ENCODE measurements around the gene NFIA. TPM values are rescaled to one million over a fixed set of nuclear protein-coding genes. Genes with fewer than 3 reads are reported as not detected.

The NFIA gene
- total RNA-seq, 1 experiment from 2014 or later, result 0.35 TPM

GRCh38 chr1:61460191-61460590 is 377.8 kb downstream of the NFIA start:
- Histone ChIP-seq H2BK5ac (ENCODE audit: insufficient read length, low read length) (no peak overlapping the region), H4K8ac (replicated peaks; ENCODE audit: insufficient read length, low read depth, low read length) (no peak overlapping the region), H3K18ac (ENCODE audit: insufficient read length, low read depth, low read length) (no peak overlapping the region), H2BK20ac (ENCODE audit: low read depth, low read length, poor library complexity, severe bottlenecking) (no peak overlapping the region), H3K4ac (ENCODE audit: low read depth, low read length) (no peak overlapping the region), H3K27ac (ENCODE audit: insufficient read length, low read depth, low read length) (no peak overlapping the region), H3K27me3 (ENCODE audit: insufficient read depth, low read length) (no peaks in the 10 kb centered on the region; the same call in 1 of the 2 replicates), H2BK12ac (ENCODE audit: insufficient read length, low read depth, low read length) (no peak overlapping the region), H2BK15ac (ENCODE audit: low read depth, low read length) (no peak overlapping the region), H3K9ac (ENCODE audit: extremely low read depth, insufficient read length, low read length) (no peak overlapping the region), H3K23me2 (ENCODE audit: insufficient read length, low read depth, low read length, poor library complexity, severe bottlenecking) (no peaks in the 10 kb centered on the region), H4K91ac (ENCODE audit: insufficient read length, low read depth, low read length) (no peak overlapping the region), H3K23ac (ENCODE audit: insufficient read length, low read depth, low read length) (no peak overlapping the region), H3K79me1 (ENCODE audit: insufficient read depth, low read depth, low read length, poor library complexity, severe bottlenecking) (no peaks in the 10 kb centered on the region), H3T11ph (ENCODE audit: low read length) (no peak overlapping the region), H4K20me1 (ENCODE audit: control insufficient read depth, insufficient read depth, insufficient read length) (no peaks in the 10 kb centered on the region), H3K56ac (ENCODE audit: insufficient read length, low read depth, low read length) (no peak overlapping the region), H2AK5ac (ENCODE audit: insufficient read length, low read length) (no peak overlapping the region), H2BK120ac (ENCODE audit: low read depth, low read length, poor library complexity, severe bottlenecking) (no peak overlapping the region), H3K4me1 (ENCODE audit: insufficient read depth, low read length) (no peaks in the 10 kb centered on the region; the same call in 1 of the 2 replicates), H3K79me2 (ENCODE audit: insufficient read depth, low read length) (no peaks in the 10 kb centered on the region), H3K4me2 (ENCODE audit: insufficient read depth, insufficient read length, low read length) (no peak overlapping the region), H2AFZ (ENCODE audit: low read length) (no peak overlapping the region), H4K5ac (ENCODE audit: insufficient read length, low read depth, low read length) (no peak overlapping the region), H3K9me3 (ENCODE audit: control insufficient read depth, low read depth, low read length) (no peaks in the 10 kb centered on the region), H3K14ac (ENCODE audit: insufficient read depth, low read length) (no peak overlapping the region)
- no peak overlapping the region for H3K4me3 Mint-ChIP-seq
- H3K9me3 Mint-ChIP-seq, result no peaks in the 10 kb centered on the region
- peaks cover 49 to 54% of the 10 kb centered on the region in 2 experiments for H3K4me1 Mint-ChIP-seq
- WGBS (ENCODE audit: extremely low coverage, insufficient read length, low lambda C conversion rate), result no CpG with 5 or more reads among the region's 6 CpGs
- no peak for DNase-seq
- no peak overlapping the region; a peak in 1 of 7 replicates for H3K27ac Mint-ChIP-seq
- no peaks in the 10 kb centered on the region for H3K36me3 Mint-ChIP-seq (ENCODE audit: insufficient read depth in 1 of 3, low read depth in 3 of 3)
- peaks cover 19% of the 10 kb centered on the region for H3K27me3 Mint-ChIP-seq (ENCODE audit: low read depth)
- TF ChIP-seq CTCF (conservative IDR thresholded peaks at IDR 0.05), result no peak

Measured in H9 (cell line).